IMR-90 (cell line): ENCODE results near the gene CADM1. TPM values are rescaled to one million over a fixed set of nuclear protein-coding genes. Genes with fewer than 3 reads are reported as not detected.
A peak's percentile ranks its signal among the peaks of the same experiment; 100 is the strongest.

Experiments used
- ATAC-seq: fragments of 200-7000 bp; cut with Tn5 transposase; 2 replicates; pipeline ENCODE4 v1.9.1; 2020; ENCODE audit warnings: low read depth, mild to moderate bottlenecking, moderate library complexity
- BruUV-seq: library from RNA; stranded (reverse); fragments of 400-500 nt; replicated peaks from 2 replicates; lab custom pipeline; 2021; lab: Mats Ljungman, UMichigan
- CTCF ChIA-PET: fragments of 300-600 bp; formaldehyde crosslinking; extraction: SDS; loops from one replicate; lab custom pipeline; 2021; ENCODE audit warnings: antibody characterized with exemption; lab: Yijun Ruan, JAX
- POLR2A ChIA-PET: fragments of 300-600 bp; sonication (Branson Sonifier 250); formaldehyde crosslinking; loops from one replicate; lab custom pipeline; 2022; ENCODE audit warnings: antibody characterized with exemption; ENCODE audit not compliant: unreplicated experiment; lab: Charles Lee
- DNase-seq: peaks from one replicate; pipeline ENCODE4 v3.0.0; 2013
- H2AFZ ChIP-seq: replicated peaks from 2 replicates; pipeline ENCODE3; 2013; ENCODE audit warnings: low read length, mild to moderate bottlenecking; ENCODE audit not compliant: poor library complexity
- H2AK5ac ChIP-seq: 2 replicates; pipeline ENCODE4 v1.6.1; 2013; ENCODE audit warnings: low read depth, low read length, inconsistent platforms
- H2AK9ac ChIP-seq: replicated peaks from 2 replicates; pipeline ENCODE3; 2013; ENCODE audit warnings: mild to moderate bottlenecking, low read depth, low read length, moderate library complexity; ENCODE audit not compliant: poor library complexity
- H2BK120ac ChIP-seq: 2 replicates; pipeline ENCODE4 v1.6.1; 2013; ENCODE audit warnings: low read depth, low read length, inconsistent platforms
- H2BK15ac ChIP-seq: 3 replicates; pipeline ENCODE4 v1.6.1; 2013; ENCODE audit warnings: low read depth, low read length, inconsistent platforms
- H2BK20ac ChIP-seq: 2 replicates; pipeline ENCODE4 v1.6.1; 2013; ENCODE audit warnings: low read depth, mild to moderate bottlenecking, inconsistent platforms, low read length, moderate library complexity
- H2BK5ac ChIP-seq: 2 replicates; pipeline ENCODE4 v1.6.1; 2013; ENCODE audit warnings: mild to moderate bottlenecking, low read depth, low read length, inconsistent platforms; ENCODE audit not compliant: poor library complexity, severe bottlenecking
- H3K14ac ChIP-seq: replicated peaks from 2 replicates; pipeline ENCODE4 v1.6.1; 2013; ENCODE audit warnings: low read depth, low read length, inconsistent platforms
- H3K18ac ChIP-seq: 2 replicates; pipeline ENCODE4 v1.6.1; 2013; ENCODE audit warnings: low read depth, low read length, control low read depth
- H3K23ac ChIP-seq: 2 replicates; pipeline ENCODE4 v1.6.1; 2013; ENCODE audit warnings: low read depth, low read length, inconsistent platforms
- H3K27ac ChIP-seq: 2 replicates; pipeline ENCODE4 v1.5.1; 2013; ENCODE audit warnings: mild to moderate bottlenecking, control low read depth, low read length; ENCODE audit not compliant: insufficient read depth
- H3K27me3 ChIP-seq: 2 replicates; pipeline ENCODE4 v1.6.1; 2013; ENCODE audit warnings: low read length; ENCODE audit not compliant: control insufficient read depth, insufficient read depth
- H3K36me3 ChIP-seq: 2 replicates; pipeline ENCODE4 v1.6.1; 2013; ENCODE audit warnings: low read length, mixed read lengths; ENCODE audit not compliant: control insufficient read depth, insufficient read depth
- H3K4ac ChIP-seq: 2 replicates; pipeline ENCODE4 v1.6.1; 2013; ENCODE audit warnings: low read depth, low read length, inconsistent platforms
- H3K4me1 ChIP-seq: 2 replicates; pipeline ENCODE4 v1.6.1; 2013; ENCODE audit warnings: low read length, mixed read lengths; ENCODE audit not compliant: control insufficient read depth, insufficient read depth
- H3K4me2 ChIP-seq: 2 replicates; pipeline ENCODE4 v1.6.1; 2013; ENCODE audit warnings: low read depth, mild to moderate bottlenecking, control low read depth, low read length, moderate library complexity
- H3K4me3 ChIP-seq: 2 replicates; pipeline ENCODE4 v1.5.1; 2013; ENCODE audit warnings: low read depth, mild to moderate bottlenecking, control low read depth, low read length, moderate library complexity; ENCODE audit not compliant: insufficient read depth
- H3K56ac ChIP-seq: 2 replicates; pipeline ENCODE4 v1.6.1; 2013; ENCODE audit warnings: low read length, inconsistent platforms; ENCODE audit not compliant: insufficient read depth; ENCODE audit errors: extremely low read depth
- H3K79me1 ChIP-seq, 2 experiments: 2 replicates each; pipeline ENCODE4 v1.6.1; 2013; ENCODE audit warnings: low read length in 2 of 2, inconsistent platforms in 1 of 2, low read depth in 1 of 2
- H3K9ac ChIP-seq: 2 replicates; pipeline ENCODE4 v1.6.1; 2013; ENCODE audit warnings: low read depth, low read length, control low read depth
- H3K9me1 ChIP-seq: 2 replicates; pipeline ENCODE4 v1.6.1; 2013; ENCODE audit warnings: low read length, inconsistent platforms; ENCODE audit not compliant: insufficient read depth
- H3K9me3 ChIP-seq: 2 replicates; pipeline ENCODE4 v1.6.1; 2013; ENCODE audit warnings: low read length; ENCODE audit not compliant: control insufficient read depth, insufficient read depth
- H4K20me1 ChIP-seq: 2 replicates; pipeline ENCODE4 v1.6.1; 2013; ENCODE audit warnings: low read length, inconsistent platforms; ENCODE audit not compliant: insufficient read depth
- H4K5ac ChIP-seq: 2 replicates; pipeline ENCODE4 v1.6.1; 2013; ENCODE audit warnings: mild to moderate bottlenecking, low read depth, low read length, control low read depth
- H4K8ac ChIP-seq, 2 experiments: 2 replicates each; pipeline ENCODE4 v1.6.1; 2013; ENCODE audit warnings: low read depth in 2 of 2, low read length in 2 of 2, control low read depth in 1 of 2, inconsistent platforms in 1 of 2
- H4K91ac ChIP-seq: 2 replicates; pipeline ENCODE4 v1.6.1; 2013; ENCODE audit warnings: low read depth, low read length, inconsistent platforms; ENCODE audit not compliant: insufficient read depth
- BHLHE40 ChIP-seq: fragments of 150-350 bp; IDR thresholded peaks from 2 replicates; pipeline ENCODE4 v1.6.1; 2016; ENCODE audit warnings: mild to moderate bottlenecking, low read depth, low read length
- CEBPB ChIP-seq: IDR thresholded peaks from 2 replicates; pipeline ENCODE4 v1.6.1; 2012; ENCODE audit warnings: low read depth, low read length, improper control_type of control experiment
- CHD1 ChIP-seq: IDR thresholded peaks from 2 replicates; pipeline ENCODE4 v1.6.1; 2012; ENCODE audit warnings: low read depth, low read length, improper control_type of control experiment
- ELK1 ChIP-seq: fragments of 150-350 bp; IDR thresholded peaks from 2 replicates; pipeline ENCODE4 v1.6.1; 2016; ENCODE audit warnings: low read depth, mild to moderate bottlenecking, low read length, moderate library complexity, borderline replicate concordance
- FOS ChIP-seq: fragments of 150-350 bp; IDR thresholded peaks from 2 replicates; pipeline ENCODE4 v1.6.1; 2016; ENCODE audit warnings: low read depth, low read length
- MAFK ChIP-seq: IDR thresholded peaks from 2 replicates; pipeline ENCODE4 v1.6.1; 2012; ENCODE audit warnings: low read depth, low read length, improper control_type of control experiment
- MAZ ChIP-seq: IDR thresholded peaks from 2 replicates; pipeline ENCODE4 v1.6.1; 2012; ENCODE audit warnings: low read depth, mild to moderate bottlenecking, low read length, improper control_type of control experiment, moderate library complexity, borderline replicate concordance
- MXI1 ChIP-seq: IDR thresholded peaks from 2 replicates; pipeline ENCODE4 v1.6.1; 2012; ENCODE audit warnings: low read depth, mild to moderate bottlenecking, low read length, moderate library complexity, borderline replicate concordance
- NFE2L2 ChIP-seq: fragments of 150-350 bp; IDR thresholded peaks from 2 replicates; pipeline ENCODE4 v1.6.1; 2016; ENCODE audit warnings: low read depth, mild to moderate bottlenecking, low read length
- POLR2A ChIP-seq: IDR thresholded peaks from 2 replicates; pipeline ENCODE4 v1.6.1; 2012; ENCODE audit warnings: mild to moderate bottlenecking, low read depth, low read length
- RAD21 ChIP-seq: IDR thresholded peaks from 2 replicates; pipeline ENCODE4 v1.6.1; 2012; ENCODE audit warnings: low read length, improper control_type of control experiment
- RCOR1 ChIP-seq: IDR thresholded peaks from 2 replicates; pipeline ENCODE4 v1.6.1; 2012; ENCODE audit warnings: mild to moderate bottlenecking, low read length, improper control_type of control experiment; ENCODE audit not compliant: insufficient replicate concordance
- RFX5 ChIP-seq: IDR thresholded peaks from 2 replicates; pipeline ENCODE4 v1.8.0; 2012; ENCODE audit warnings: low read depth, mild to moderate bottlenecking, low read length, moderate library complexity
- SMC3 ChIP-seq: fragments of 150-350 bp; IDR thresholded peaks from 2 replicates; pipeline ENCODE4 v1.6.1; 2016; ENCODE audit warnings: low read depth, mild to moderate bottlenecking, antibody characterized with exemption, low read length, moderate library complexity
- USF2 ChIP-seq: fragments of 150-350 bp; IDR thresholded peaks from 2 replicates; pipeline ENCODE4 v1.6.1; 2017; ENCODE audit warnings: mild to moderate bottlenecking, antibody characterized with exemption, low read length, low read depth
- WGBS, 2 experiments: methylation state at CpG; one replicate each; pipeline versions ENCODE4 v1.1.5 to v1.1.7; 2013; ENCODE audit warnings: missing lambda C conversion rate in 2 of 2; ENCODE audit not compliant: insufficient read length in 1 of 2; ENCODE audit errors: extremely low coverage in 2 of 2; 5-methylcytosine and 5-hydroxymethylcytosine counted together
- dilution Hi-C: fragments of 300-500 bp; cut with HindIII; formaldehyde crosslinking; loops from one replicate; pipeline ENCODE4 v1.14.3; 2018; ENCODE audit warnings: low sequenced_read_pairs; ENCODE audit not compliant: unreplicated experiment
- in situ Hi-C: fragments of 300-500 bp; cut with MboI; formaldehyde crosslinking; loops from 3 replicates; pipeline ENCODE4 v1.14.3; 2019; ENCODE audit warnings: low sequenced_read_pairs, inconsistent platforms, mixed read lengths
- intact Hi-C: fragments of 100-400 bp; cut with micrococcal nuclease; formaldehyde crosslinking; loops from 2 replicates; pipeline ENCODE4 v1.10.0; 2022
- polyA plus RNA-seq, 3 experiments: library from polyadenylated mRNA; depleted of rRNA; stranded (reverse); fragments of >200 nt; gene quantifications; 2 replicates each; pipeline ENCODE4 v1.2.3, GENCODE V29; 2012; ENCODE audit warnings: low replicate concordance in 1 of 3
- total RNA-seq: library from RNA; depleted of rRNA; stranded (reverse); fragments of >200 nt; gene quantifications from 2 replicates; pipeline ENCODE4 v1.2.3, GENCODE V29; 2012
- TF ChIP-seq, protein P1 (sequence below): conservative IDR thresholded peaks from 2 replicates; pipeline ENCODE4 v1.5.1; 2012; ENCODE audit warnings: mild to moderate bottlenecking, low read depth, low read length, improper control_type of control experiment

CADM1 gene
- total and polyA plus RNA-seq, 2 of the 4 experiments (the other 2 are of a cell fraction) = 28.8 to 77.1 TPM

DNA sequence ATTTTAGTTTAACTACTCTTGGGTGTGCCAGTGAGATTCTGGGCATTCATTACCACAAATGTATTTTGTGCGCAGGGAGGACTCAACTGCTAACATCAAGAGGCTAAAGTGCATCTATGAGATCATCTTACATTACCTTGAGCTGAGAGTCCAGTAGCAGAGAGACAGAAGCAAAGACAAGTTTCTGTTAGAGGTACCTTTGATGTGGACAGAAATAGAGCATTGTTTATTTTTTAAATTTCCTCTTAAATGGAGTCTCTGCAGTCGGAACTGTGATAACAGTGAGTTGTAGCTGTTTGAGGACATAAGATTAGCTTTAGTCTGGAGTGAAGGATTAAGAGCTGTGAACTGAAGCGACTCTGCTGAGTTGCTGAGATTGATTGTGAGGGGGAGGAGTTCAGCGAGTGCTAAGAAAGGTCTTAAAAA lies 297.0 kb downstream of the CADM1 start:
- no peak overlapping the region for H4K91ac ChIP-seq
- H3K4me2 ChIP-seq = no peak overlapping the region
- whole genome bisulfite sequencing, 2 experiments = 25% methylated on average over 2 of the region's 4 CpGs; no CpG with 5 or more reads in 1 of the 2 experiments
- H3K27ac ChIP-seq = no peak overlapping the region
- intact Hi-C loops = loop anchor here (10.0 kb wide), 1 partner anchor 408 kb away; no protein-coding TSS in a partner anchor
- no peaks in the 10 kb centered on the region for H3K9me1 ChIP-seq
- in situ Hi-C loops = no loop called here
- no peak for TF ChIP-seq MAFK
- TF ChIP-seq FOS = no peak
- TF ChIP-seq NFE2L2 = no peak
- no peak for TF ChIP-seq RCOR1
- no peak for TF ChIP-seq RAD21
- no peak for TF ChIP-seq USF2
- no peak for TF ChIP-seq POLR2A
- TF ChIP-seq CEBPB = no peak
- TF ChIP-seq BHLHE40 = no peak
- no peak for TF ChIP-seq MXI1
- TF ChIP-seq, protein P1, sequence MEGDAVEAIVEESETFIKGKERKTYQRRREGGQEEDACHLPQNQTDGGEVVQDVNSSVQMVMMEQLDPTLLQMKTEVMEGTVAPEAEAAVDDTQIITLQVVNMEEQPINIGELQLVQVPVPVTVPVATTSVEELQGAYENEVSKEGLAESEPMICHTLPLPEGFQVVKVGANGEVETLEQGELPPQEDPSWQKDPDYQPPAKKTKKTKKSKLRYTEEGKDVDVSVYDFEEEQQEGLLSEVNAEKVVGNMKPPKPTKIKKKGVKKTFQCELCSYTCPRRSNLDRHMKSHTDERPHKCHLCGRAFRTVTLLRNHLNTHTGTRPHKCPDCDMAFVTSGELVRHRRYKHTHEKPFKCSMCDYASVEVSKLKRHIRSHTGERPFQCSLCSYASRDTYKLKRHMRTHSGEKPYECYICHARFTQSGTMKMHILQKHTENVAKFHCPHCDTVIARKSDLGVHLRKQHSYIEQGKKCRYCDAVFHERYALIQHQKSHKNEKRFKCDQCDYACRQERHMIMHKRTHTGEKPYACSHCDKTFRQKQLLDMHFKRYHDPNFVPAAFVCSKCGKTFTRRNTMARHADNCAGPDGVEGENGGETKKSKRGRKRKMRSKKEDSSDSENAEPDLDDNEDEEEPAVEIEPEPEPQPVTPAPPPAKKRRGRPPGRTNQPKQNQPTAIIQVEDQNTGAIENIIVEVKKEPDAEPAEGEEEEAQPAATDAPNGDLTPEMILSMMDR = no peak
- TF ChIP-seq MAZ = no peak
- no peak for TF ChIP-seq SMC3
- TF ChIP-seq RFX5 = no peak
- TF ChIP-seq CHD1 = no peak
- TF ChIP-seq ELK1 = no peak
- H3K4me3 ChIP-seq = no peak overlapping the region
- H2AK9ac ChIP-seq = no peak overlapping the region
- no peak overlapping the region for H3K9ac ChIP-seq
- ATAC-seq (no peak; the same call in 1 of the 2 replicates), DNase-seq (no peak)
- no peaks in the 10 kb centered on the region for H3K27me3 ChIP-seq
- dilution Hi-C loops = no loop called here
- ChIA-PET CTCF (interaction anchor here (0.5 kb wide), 1 partner anchor 38 kb away, joined by 6 read pairs; no protein-coding TSS in a partner anchor), POLR2A (no interaction called here)
- H3K4ac ChIP-seq = no peak overlapping the region
- no peaks in the 10 kb centered on the region for H3K4me1 ChIP-seq
- H4K5ac ChIP-seq = no peak overlapping the region
- H3K14ac ChIP-seq = no peak overlapping the region
- no peaks in the 10 kb centered on the region for H4K20me1 ChIP-seq
- no peak overlapping the region for H2BK120ac ChIP-seq
- H3K56ac ChIP-seq = no peak overlapping the region
- no peak overlapping the region for H3K18ac ChIP-seq
- H2AFZ ChIP-seq = no peak overlapping the region
- H2BK15ac ChIP-seq = no peak overlapping the region
- BruUV-seq = no TSS peak
- no peaks in the 10 kb centered on the region for H3K79me1 ChIP-seq
- no peak overlapping the region for H2AK5ac ChIP-seq
- no peak overlapping the region for H2BK5ac ChIP-seq
- H3K9me3 ChIP-seq = no peaks in the 10 kb centered on the region
- H4K8ac ChIP-seq = no peak overlapping the region
- 0 out of 2 replicates have a peak overlapping the region, but pooled peaks have one; percentile 5 for H3K23ac ChIP-seq
- H2BK20ac ChIP-seq = no peak overlapping the region
- H3K36me3 ChIP-seq = no peaks in the 10 kb centered on the region; the same call in 1 of the 2 replicates
